ENCODE data around the gene HPCAL4. TPM values are rescaled to one million over a fixed set of nuclear protein-coding genes. Genes with fewer than 3 reads are reported as not detected.

HPCAL4 gene
- total RNA-seq, 1 experiment from 2014 or later: 0.15 TPM

GRCh38 chr1:39729030-39729429, 37.8 kb upstream of the HPCAL4 start:
- H2AFZ ChIP-seq (ENCODE audit: low read length): no peak overlapping the region
- no peak overlapping the region for H3K27ac ChIP-seq (ENCODE audit: low read length)
- no peaks in the 10 kb centered on the region for H3K4me1 ChIP-seq (ENCODE audit: low read length)
- no peaks in the 10 kb centered on the region for H4K20me1 ChIP-seq (ENCODE audit: insufficient read depth, low read depth, low read length)
- no peaks in the 10 kb centered on the region for H3K27me3 ChIP-seq (ENCODE audit: low read length)
- H3K9me2 ChIP-seq (replicated peaks; ENCODE audit: insufficient read depth, low read length): no peaks in the 10 kb centered on the region
- no peak for DNase-seq
- no peak overlapping the region for H3K4me2 ChIP-seq (ENCODE audit: low read depth, low read length, poor library complexity, severe bottlenecking)
- no peaks in the 10 kb centered on the region for H3K36me3 ChIP-seq (ENCODE audit: insufficient read depth, low read length)
- no peaks in the 10 kb centered on the region for H3K79me2 ChIP-seq (ENCODE audit: low read length)
- no peak overlapping the region for H3K4me3 ChIP-seq (ENCODE audit: low read length)
- H3K9ac ChIP-seq (ENCODE audit: low read length): no peak overlapping the region
- H3K9me3 ChIP-seq (ENCODE audit: low read length): no peaks in the 10 kb centered on the region

GRCh38 chr1:39727932-39728317, 36.7 kb upstream of the HPCAL4 start:
- H3K27ac ChIP-seq (ENCODE audit: low read length): no peak overlapping the region
- H3K4me3 ChIP-seq (ENCODE audit: low read length): no peak overlapping the region
- H3K27me3 ChIP-seq (ENCODE audit: low read length): no peaks in the 10 kb centered on the region
- H3K4me1 ChIP-seq (ENCODE audit: low read length): no peaks in the 10 kb centered on the region
- no peak overlapping the region for H2AFZ ChIP-seq (ENCODE audit: low read length)
- H3K9me2 ChIP-seq (replicated peaks; ENCODE audit: insufficient read depth, low read length): no peaks in the 10 kb centered on the region
- DNase-seq: no peak
- H3K9me3 ChIP-seq (ENCODE audit: low read length): no peaks in the 10 kb centered on the region
- no peaks in the 10 kb centered on the region for H3K36me3 ChIP-seq (ENCODE audit: insufficient read depth, low read length)
- H3K4me2 ChIP-seq (ENCODE audit: low read depth, low read length, poor library complexity, severe bottlenecking): no peak overlapping the region
- H4K20me1 ChIP-seq (ENCODE audit: insufficient read depth, low read depth, low read length): no peaks in the 10 kb centered on the region
- H3K79me2 ChIP-seq (ENCODE audit: low read length): no peaks in the 10 kb centered on the region
- H3K9ac ChIP-seq (ENCODE audit: low read length): no peak overlapping the region

- Histone ChIP-seq H2AFZ (ENCODE audit: low read length) (no peak overlapping the region), H3K9ac (ENCODE audit: low read length) (no peak overlapping the region), H3K4me1 (ENCODE audit: low read length) (no peaks in the 10 kb centered on the region), H3K9me3 (ENCODE audit: low read length) (no peaks in the 10 kb centered on the region), H3K36me3 (ENCODE audit: insufficient read depth, low read length) (no peaks in the 10 kb centered on the region), H3K27ac (ENCODE audit: low read length) (no peak overlapping the region), H3K27me3 (ENCODE audit: low read length) (no peaks in the 10 kb centered on the region), H3K9me2 (replicated peaks; ENCODE audit: insufficient read depth, low read length) (no peaks in the 10 kb centered on the region), H3K79me2 (ENCODE audit: low read length) (no peaks in the 10 kb centered on the region), H3K4me2 (ENCODE audit: low read depth, low read length, poor library complexity, severe bottlenecking) (no peak overlapping the region), H4K20me1 (ENCODE audit: insufficient read depth, low read depth, low read length) (no peaks in the 10 kb centered on the region), H3K4me3 (ENCODE audit: low read length) (no peak overlapping the region)
- no peak for DNase-seq
These were observed 36.1 kb upstream of the HPCAL4 start for GRCh38 chr1:39727221-39727931.

- no peaks in the 10 kb centered on the region for H3K9me2 ChIP-seq (replicated peaks; ENCODE audit: insufficient read depth, low read length)
- no peaks in the 10 kb centered on the region for H3K9me3 ChIP-seq (ENCODE audit: low read length)
- H3K9ac ChIP-seq (ENCODE audit: low read length): no peak overlapping the region
- no peaks in the 10 kb centered on the region for H4K20me1 ChIP-seq (ENCODE audit: insufficient read depth, low read depth, low read length)
- no peak overlapping the region for H2AFZ ChIP-seq (ENCODE audit: low read length)
- no peaks in the 10 kb centered on the region for H3K79me2 ChIP-seq (ENCODE audit: low read length)
- no peaks in the 10 kb centered on the region for H3K27me3 ChIP-seq (ENCODE audit: low read length)
- H3K4me2 ChIP-seq (ENCODE audit: low read depth, low read length, poor library complexity, severe bottlenecking): no peak overlapping the region
- no peaks in the 10 kb centered on the region for H3K4me1 ChIP-seq (ENCODE audit: low read length)
- H3K27ac ChIP-seq (ENCODE audit: low read length): no peak overlapping the region
- DNase-seq: no peak
- H3K36me3 ChIP-seq (ENCODE audit: insufficient read depth, low read length): no peaks in the 10 kb centered on the region
- no peak overlapping the region for H3K4me3 ChIP-seq (ENCODE audit: low read length)
These were observed 35.4 kb upstream of the HPCAL4 start for GRCh38 chr1:39726600-39726999.

- Histone ChIP-seq H2AFZ (ENCODE audit: low read length) (no peak overlapping the region), H3K9me3 (ENCODE audit: low read length) (no peaks in the 10 kb centered on the region), H3K9ac (ENCODE audit: low read length) (no peak overlapping the region), H3K27ac (ENCODE audit: low read length) (no peak overlapping the region), H3K9me2 (replicated peaks; ENCODE audit: insufficient read depth, low read length) (no peaks in the 10 kb centered on the region), H4K20me1 (ENCODE audit: insufficient read depth, low read depth, low read length) (no peaks in the 10 kb centered on the region), H3K4me2 (ENCODE audit: low read depth, low read length, poor library complexity, severe bottlenecking) (no peak overlapping the region), H3K27me3 (ENCODE audit: low read length) (no peaks in the 10 kb centered on the region), H3K4me3 (ENCODE audit: low read length) (no peak overlapping the region), H3K79me2 (ENCODE audit: low read length) (no peaks in the 10 kb centered on the region), H3K4me1 (ENCODE audit: low read length) (no peaks in the 10 kb centered on the region), H3K36me3 (ENCODE audit: insufficient read depth, low read length) (no peaks in the 10 kb centered on the region)
- DNase-seq: no peak
These were observed 31.3 kb upstream of the HPCAL4 start for GRCh38 chr1:39722495-39722894.

GRCh38 chr1:39721664-39722063, 30.4 kb upstream of the HPCAL4 start:
- H3K27ac ChIP-seq (ENCODE audit: low read length): no peak overlapping the region
- no peaks in the 10 kb centered on the region for H3K79me2 ChIP-seq (ENCODE audit: low read length)
- no peak overlapping the region for H3K4me2 ChIP-seq (ENCODE audit: low read depth, low read length, poor library complexity, severe bottlenecking)
- no peak overlapping the region for H2AFZ ChIP-seq (ENCODE audit: low read length)
- DNase-seq: no peak
- no peak overlapping the region for H3K9ac ChIP-seq (ENCODE audit: low read length)
- H4K20me1 ChIP-seq (ENCODE audit: insufficient read depth, low read depth, low read length): no peaks in the 10 kb centered on the region
- H3K4me1 ChIP-seq (ENCODE audit: low read length): no peaks in the 10 kb centered on the region
- H3K36me3 ChIP-seq (ENCODE audit: insufficient read depth, low read length): no peaks in the 10 kb centered on the region
- H3K4me3 ChIP-seq (ENCODE audit: low read length): no peak overlapping the region
- no peaks in the 10 kb centered on the region for H3K9me2 ChIP-seq (replicated peaks; ENCODE audit: insufficient read depth, low read length)
- no peaks in the 10 kb centered on the region for H3K27me3 ChIP-seq (ENCODE audit: low read length)
- no peaks in the 10 kb centered on the region for H3K9me3 ChIP-seq (ENCODE audit: low read length)

- H3K36me3 ChIP-seq (ENCODE audit: insufficient read depth, low read length): no peaks in the 10 kb centered on the region
- H3K27ac ChIP-seq (ENCODE audit: low read length): no peak overlapping the region
- H4K20me1 ChIP-seq (ENCODE audit: insufficient read depth, low read depth, low read length): no peaks in the 10 kb centered on the region
- H3K9ac ChIP-seq (ENCODE audit: low read length): no peak overlapping the region
- no peaks in the 10 kb centered on the region for H3K9me2 ChIP-seq (replicated peaks; ENCODE audit: insufficient read depth, low read length)
- DNase-seq: peak; percentile 86
- no peak overlapping the region for H3K4me2 ChIP-seq (ENCODE audit: low read depth, low read length, poor library complexity, severe bottlenecking)
- no peaks in the 10 kb centered on the region for H3K9me3 ChIP-seq (ENCODE audit: low read length)
- H3K4me1 ChIP-seq (ENCODE audit: low read length): no peaks in the 10 kb centered on the region
- no peaks in the 10 kb centered on the region for H3K27me3 ChIP-seq (ENCODE audit: low read length)
- H2AFZ ChIP-seq (ENCODE audit: low read length): no peak overlapping the region
- no peaks in the 10 kb centered on the region for H3K79me2 ChIP-seq (ENCODE audit: low read length)
- H3K4me3 ChIP-seq (ENCODE audit: low read length): no peak overlapping the region
These were observed 29.1 kb upstream of the HPCAL4 start for GRCh38 chr1:39720094-39720999.

GRCh38 chr1:39717809-39718208, 26.6 kb upstream of the HPCAL4 start:
- Histone ChIP-seq H3K4me2 (ENCODE audit: low read depth, low read length, poor library complexity, severe bottlenecking) (no peak overlapping the region), H3K27me3 (ENCODE audit: low read length) (no peaks in the 10 kb centered on the region), H3K4me3 (ENCODE audit: low read length) (no peak overlapping the region), H3K27ac (ENCODE audit: low read length) (no peak overlapping the region), H3K79me2 (ENCODE audit: low read length) (no peaks in the 10 kb centered on the region), H3K4me1 (ENCODE audit: low read length) (no peaks in the 10 kb centered on the region), H2AFZ (ENCODE audit: low read length) (no peak overlapping the region), H3K36me3 (ENCODE audit: insufficient read depth, low read length) (no peaks in the 10 kb centered on the region), H3K9ac (ENCODE audit: low read length) (no peak overlapping the region), H4K20me1 (ENCODE audit: insufficient read depth, low read depth, low read length) (no peaks in the 10 kb centered on the region), H3K9me2 (replicated peaks; ENCODE audit: insufficient read depth, low read length) (no peaks in the 10 kb centered on the region), H3K9me3 (ENCODE audit: low read length) (no peaks in the 10 kb centered on the region)
- no peak for DNase-seq
